ENCODE data around the gene SCIN. TPM values are rescaled to one million over a fixed set of nuclear protein-coding genes. Genes with fewer than 3 reads are reported as not detected.

Gene SCIN
- polyA plus RNA-seq, 1 donor from 2014 or later = 0.53 TPM

DNA sequence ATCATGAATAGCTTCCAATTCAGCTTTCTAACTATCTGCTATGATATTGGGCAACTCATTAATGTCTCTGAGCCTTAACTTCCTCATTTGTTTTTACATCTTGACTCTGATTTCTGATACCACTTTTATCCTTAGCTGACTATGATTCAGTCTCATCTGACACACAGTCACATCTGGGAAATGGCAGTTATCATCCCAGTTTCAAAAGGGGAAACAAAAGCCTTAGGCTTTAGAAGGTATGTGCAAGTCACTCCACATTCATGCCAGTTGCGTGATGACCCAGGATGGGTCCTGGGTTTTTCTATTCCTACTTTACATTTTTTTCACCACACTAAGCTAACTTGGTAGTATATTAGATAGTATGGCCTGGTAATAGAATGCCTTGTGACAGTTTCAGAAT, 12.7 kb downstream of the SCIN start:
- H3K79me2 ChIP-seq (replicated peaks; ENCODE audit: insufficient read depth, low read length) = no peaks in the 10 kb centered on the region
- no peaks in the 10 kb centered on the region for H3F3A ChIP-seq (ENCODE audit: insufficient read depth, low read length, poor library complexity, severe bottlenecking)
- H2AFZ ChIP-seq (ENCODE audit: low read depth, low read length) = no peak overlapping the region
- H3K27me3 ChIP-seq (ENCODE audit: insufficient read depth, low read depth, low read length) = no peaks in the 10 kb centered on the region
- no peak overlapping the region for H3K4me3 ChIP-seq (ENCODE audit: low read length)
- TF ChIP-seq EP300 (conservative IDR thresholded peaks at IDR 0.05; ENCODE audit: poor library complexity, severe bottlenecking) (no peak), TAF1 (IDR thresholded peaks at IDR 0.05; ENCODE audit: low read depth) (no peak), RAD21 (conservative IDR thresholded peaks at IDR 0.05) (no peak), EZH2 (IDR thresholded peaks at IDR 0.05; ENCODE audit: borderline replicate concordance, insufficient read depth, low read length, poor library complexity, severe bottlenecking) (no peak), MXI1 (conservative IDR thresholded peaks at IDR 0.05; ENCODE audit: poor library complexity, severe bottlenecking) (no peak), POLR2AphosphoS5 (IDR thresholded peaks at IDR 0.05) (no peak), SMC3 (conservative IDR thresholded peaks at IDR 0.05; ENCODE audit: poor library complexity) (no peak)
- TF ChIP-seq, protein P1, sequence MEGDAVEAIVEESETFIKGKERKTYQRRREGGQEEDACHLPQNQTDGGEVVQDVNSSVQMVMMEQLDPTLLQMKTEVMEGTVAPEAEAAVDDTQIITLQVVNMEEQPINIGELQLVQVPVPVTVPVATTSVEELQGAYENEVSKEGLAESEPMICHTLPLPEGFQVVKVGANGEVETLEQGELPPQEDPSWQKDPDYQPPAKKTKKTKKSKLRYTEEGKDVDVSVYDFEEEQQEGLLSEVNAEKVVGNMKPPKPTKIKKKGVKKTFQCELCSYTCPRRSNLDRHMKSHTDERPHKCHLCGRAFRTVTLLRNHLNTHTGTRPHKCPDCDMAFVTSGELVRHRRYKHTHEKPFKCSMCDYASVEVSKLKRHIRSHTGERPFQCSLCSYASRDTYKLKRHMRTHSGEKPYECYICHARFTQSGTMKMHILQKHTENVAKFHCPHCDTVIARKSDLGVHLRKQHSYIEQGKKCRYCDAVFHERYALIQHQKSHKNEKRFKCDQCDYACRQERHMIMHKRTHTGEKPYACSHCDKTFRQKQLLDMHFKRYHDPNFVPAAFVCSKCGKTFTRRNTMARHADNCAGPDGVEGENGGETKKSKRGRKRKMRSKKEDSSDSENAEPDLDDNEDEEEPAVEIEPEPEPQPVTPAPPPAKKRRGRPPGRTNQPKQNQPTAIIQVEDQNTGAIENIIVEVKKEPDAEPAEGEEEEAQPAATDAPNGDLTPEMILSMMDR (IDR thresholded peaks at IDR 0.05; ENCODE audit: poor library complexity, severe bottlenecking) = no peak
- TF ChIP-seq, protein P2, sequence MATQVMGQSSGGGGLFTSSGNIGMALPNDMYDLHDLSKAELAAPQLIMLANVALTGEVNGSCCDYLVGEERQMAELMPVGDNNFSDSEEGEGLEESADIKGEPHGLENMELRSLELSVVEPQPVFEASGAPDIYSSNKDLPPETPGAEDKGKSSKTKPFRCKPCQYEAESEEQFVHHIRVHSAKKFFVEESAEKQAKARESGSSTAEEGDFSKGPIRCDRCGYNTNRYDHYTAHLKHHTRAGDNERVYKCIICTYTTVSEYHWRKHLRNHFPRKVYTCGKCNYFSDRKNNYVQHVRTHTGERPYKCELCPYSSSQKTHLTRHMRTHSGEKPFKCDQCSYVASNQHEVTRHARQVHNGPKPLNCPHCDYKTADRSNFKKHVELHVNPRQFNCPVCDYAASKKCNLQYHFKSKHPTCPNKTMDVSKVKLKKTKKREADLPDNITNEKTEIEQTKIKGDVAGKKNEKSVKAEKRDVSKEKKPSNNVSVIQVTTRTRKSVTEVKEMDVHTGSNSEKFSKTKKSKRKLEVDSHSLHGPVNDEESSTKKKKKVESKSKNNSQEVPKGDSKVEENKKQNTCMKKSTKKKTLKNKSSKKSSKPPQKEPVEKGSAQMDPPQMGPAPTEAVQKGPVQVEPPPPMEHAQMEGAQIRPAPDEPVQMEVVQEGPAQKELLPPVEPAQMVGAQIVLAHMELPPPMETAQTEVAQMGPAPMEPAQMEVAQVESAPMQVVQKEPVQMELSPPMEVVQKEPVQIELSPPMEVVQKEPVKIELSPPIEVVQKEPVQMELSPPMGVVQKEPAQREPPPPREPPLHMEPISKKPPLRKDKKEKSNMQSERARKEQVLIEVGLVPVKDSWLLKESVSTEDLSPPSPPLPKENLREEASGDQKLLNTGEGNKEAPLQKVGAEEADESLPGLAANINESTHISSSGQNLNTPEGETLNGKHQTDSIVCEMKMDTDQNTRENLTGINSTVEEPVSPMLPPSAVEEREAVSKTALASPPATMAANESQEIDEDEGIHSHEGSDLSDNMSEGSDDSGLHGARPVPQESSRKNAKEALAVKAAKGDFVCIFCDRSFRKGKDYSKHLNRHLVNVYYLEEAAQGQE (IDR thresholded peaks at IDR 0.05; ENCODE audit: borderline replicate concordance) = no peak
- no peak overlapping the region for H3K27ac ChIP-seq (ENCODE audit: low read length)
- no peaks in the 10 kb centered on the region for H3K9me2 ChIP-seq (ENCODE audit: insufficient read depth, low read length)
- H4K20me1 ChIP-seq (ENCODE audit: insufficient read depth) = no peaks in the 10 kb centered on the region
- no peaks in the 10 kb centered on the region for H3K9me3 ChIP-seq (ENCODE audit: low read length)
- H3K4me2 ChIP-seq (ENCODE audit: low read length) = no peak overlapping the region
- no peaks in the 10 kb centered on the region for H3K36me3 ChIP-seq (ENCODE audit: insufficient read depth, low read length)
- H3K9ac ChIP-seq (ENCODE audit: low read length) = no peak overlapping the region

DNA sequence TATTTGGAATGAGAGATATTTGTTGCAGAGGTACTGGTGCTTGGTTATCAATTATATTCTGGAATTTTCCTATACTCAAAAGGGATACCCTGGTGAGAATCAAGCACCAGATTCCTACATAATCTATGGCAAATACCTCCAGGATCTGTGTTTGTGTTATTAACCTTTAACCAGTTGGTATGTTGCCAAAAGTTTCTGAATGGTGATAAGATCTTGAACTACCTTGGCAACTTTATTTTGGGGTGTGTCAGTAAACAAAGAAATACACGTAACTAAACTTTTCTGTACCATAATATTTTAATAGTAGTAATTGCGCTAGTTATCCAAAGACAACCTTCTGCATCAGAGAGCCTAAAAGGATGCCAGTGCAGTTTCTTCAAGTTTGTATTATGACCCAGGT, 13.4 kb downstream of the SCIN start:
- H3K27ac ChIP-seq (ENCODE audit: low read length) = no peak overlapping the region
- no peaks in the 10 kb centered on the region for H3K9me3 ChIP-seq (ENCODE audit: low read length)
- H4K20me1 ChIP-seq (ENCODE audit: insufficient read depth) = no peaks in the 10 kb centered on the region
- no peaks in the 10 kb centered on the region for H3K36me3 ChIP-seq (ENCODE audit: insufficient read depth, low read length)
- H3K4me2 ChIP-seq (ENCODE audit: low read length) = no peak overlapping the region
- H2AFZ ChIP-seq (ENCODE audit: low read depth, low read length) = no peak overlapping the region
- TF ChIP-seq SMC3 (conservative IDR thresholded peaks at IDR 0.05; ENCODE audit: poor library complexity) (no peak), TAF1 (IDR thresholded peaks at IDR 0.05; ENCODE audit: low read depth) (no peak), POLR2AphosphoS5 (IDR thresholded peaks at IDR 0.05) (no peak), MXI1 (conservative IDR thresholded peaks at IDR 0.05; ENCODE audit: poor library complexity, severe bottlenecking) (no peak), RAD21 (conservative IDR thresholded peaks at IDR 0.05) (no peak), EZH2 (IDR thresholded peaks at IDR 0.05; ENCODE audit: borderline replicate concordance, insufficient read depth, low read length, poor library complexity, severe bottlenecking) (no peak), EP300 (conservative IDR thresholded peaks at IDR 0.05; ENCODE audit: poor library complexity, severe bottlenecking) (no peak)
- TF ChIP-seq, protein P1 (IDR thresholded peaks at IDR 0.05; ENCODE audit: poor library complexity, severe bottlenecking) = no peak
- TF ChIP-seq, protein P2 (IDR thresholded peaks at IDR 0.05; ENCODE audit: borderline replicate concordance) = no peak
- H3K79me2 ChIP-seq (replicated peaks; ENCODE audit: insufficient read depth, low read length) = no peaks in the 10 kb centered on the region
- no peak overlapping the region for H3K4me3 ChIP-seq (ENCODE audit: low read length)
- H3K27me3 ChIP-seq (ENCODE audit: insufficient read depth, low read depth, low read length) = no peaks in the 10 kb centered on the region
- H3K9me2 ChIP-seq (ENCODE audit: insufficient read depth, low read length) = no peaks in the 10 kb centered on the region
- no peak overlapping the region for H3K9ac ChIP-seq (ENCODE audit: low read length)
- H3F3A ChIP-seq (ENCODE audit: insufficient read depth, low read length, poor library complexity, severe bottlenecking) = no peaks in the 10 kb centered on the region

All from neural cell (in vitro differentiated cells).